Heart right ventricle (tissue), 16 donors: ENCODE data around the gene GRIP2. TPM values are rescaled to one million over a fixed set of nuclear protein-coding genes. Genes with fewer than 3 reads are reported as not detected.

Source experiments
- ATAC-seq, 8 donors: fragments of 200-7000 bp; cut with Tn5 transposase; one replicate each; pipeline ENCODE4 v1.9.1; 2020; ENCODE audit warnings: mild to moderate bottlenecking in 8 of 8, moderate library complexity in 8 of 8, moderate number of reproducible peaks in 1 of 8
- DNase-seq, 2 donors: peaks; one replicate each; pipeline ENCODE4 v3.0.0-alpha.2; 2020
- H3K27ac ChIP-seq, 10 donors: fragments of 200-600 bp; sonication (generic) in 2 of 10; one replicate each; pipeline versions ENCODE4 v1.5.0 to v1.8.0; 2020 to 2022; ENCODE audit warnings: mild to moderate bottlenecking in 3 of 10
- H3K27me3 ChIP-seq, 7 donors: fragments of 200-600 bp; one replicate each; pipeline ENCODE4 v1.8.0; 2021 to 2022; ENCODE audit warnings: mild to moderate bottlenecking in 2 of 7
- H3K36me3 ChIP-seq, 9 donors: fragments of 200-600 bp; sonication (generic) in 1 of 9; one replicate each; pipeline versions ENCODE4 v1.5.0 to v1.8.0; 2020 to 2022; ENCODE audit warnings: mild to moderate bottlenecking in 2 of 9
- H3K4me1 ChIP-seq, 9 donors: fragments of 200-600 bp; sonication (generic) in 1 of 9; one replicate each; pipeline versions ENCODE4 v1.5.0 to v1.8.0; 2020 to 2022; ENCODE audit warnings: mild to moderate bottlenecking in 4 of 9
- H3K4me3 ChIP-seq, 10 donors: fragments of 200-600 bp; sonication (generic) in 2 of 10; one replicate each; pipeline versions ENCODE4 v1.5.0 to v1.8.0; 2020 to 2022; ENCODE audit warnings: mild to moderate bottlenecking in 7 of 10, moderate library complexity in 2 of 10
- H3K9me3 ChIP-seq, 11 donors: fragments of 200-600 bp in 10 of 11; sonication (generic) in 2 of 11; one replicate each; pipeline versions ENCODE4 v1.5.0 to v1.8.0; 2013 to 2022; ENCODE audit warnings: mild to moderate bottlenecking in 2 of 11, control low read depth in 1 of 11, moderate library complexity in 1 of 11
- CTCF ChIP-seq, 9 donors: fragments of 200-600 bp; sonication (generic) in 2 of 9; IDR thresholded peaks; one replicate each; pipeline versions ENCODE4 v1.5.0 to v1.8.0; 2021 to 2022; ENCODE audit warnings: antibody characterized with exemption in 9 of 9, mild to moderate bottlenecking in 5 of 9, moderate library complexity in 1 of 9
- WGBS, 2 donors: extraction: QIAGEN DNeasy Blood & Tissue Kit; methylation state at CpG; one replicate each; pipeline ENCODE4 v1.1.7; 2013; ENCODE audit warnings: inconsistent platforms in 1 of 2; 5-methylcytosine and 5-hydroxymethylcytosine counted together
- intact Hi-C, 10 donors: fragments of 100-400 bp; cut with DNase I; formaldehyde crosslinking; loops; one replicate each; pipeline versions ENCODE4 v1.11.1 to v1.14.2; 2022
- polyA plus RNA-seq, 2 donors: library from polyadenylated mRNA; stranded (reverse); fragments of 200-250 nt; gene quantifications; one replicate each; pipeline ENCODE4 v1.2.3, GENCODE V29; 2013
- total RNA-seq, 10 donors: library from RNA; stranded (reverse); fragmentation: NEBNext Ultra II Directional in 3 of 10; extraction: Animal tissue kit (Norgen Biotek cat#: 25700) in 3 of 10; gene quantifications; one replicate each; pipeline versions ENCODE4 v1.2.1 to v1.2.4, GENCODE V29; 2021 to 2023
- donor health status: Arrhythmogenic right ventricular cardiomyopathy.
- donor health status: ischemic (EF 13 %, LVEDD 7.1; RV severe dilation, severe dysfunction).
- donor health status: healthy with polysubstance abuse.
- donor health status: DM: no; HTN: yes; CAD: no.
- donor health status: DM: no; HTN: no; CAD: no.
- donor health status: ischemic (EF 25% LVEDD 6.9; RV normal size, moderate dysfunction).
- donor health status: ischemic (EF 25% LVEDD 5.7; RV mildly dilated, moderate dysfunction).
- donor health status: healthy.
- donor health status: DM: yes; HTN: yes; CAD: no.
- donor health status: Ischemic cardiomyopathy.
- donor health status: ischemic (EF 35%, LVEDD 5.7; RV mildly dilated, moderate dysfunction).
- donor health status: nonischemic (EF 11% LVEDD 7.7; RV severe dilation, severe dysfunction).
- donor health status: DM: yes; HTN: yes; CAD: no.
- donor health status: PGD.
- donor health status: ischemic (EF 29% LVEDD 5.4; RV normal size, mild dysfunction).
- donor health status: nonischemic (EF 23%, LVEDD 6.1; RV moderate dilation, normal function).

The GRIP2 gene
- total and polyA plus RNA-seq, 12 donors, result 7.4 to 70.1 (median 39.4) TPM

- ATAC-seq (peak in 1 of 8 donors; percentile 17), DNase-seq (peak in 1 of 2 donors; percentile 41)
- intact Hi-C loops, result loop anchor here in 1 of 10 donors (10.0 kb wide), 1 partner anchor 279 kb away; no protein-coding TSS in a partner anchor
- Histone ChIP-seq H3K27ac (peak overlapping the region in 3 of 10 donors; percentile 21 to 41 (median 35)), H3K27me3 (no peaks in the 10 kb centered on the region), H3K36me3 (no peaks in the 10 kb centered on the region), H3K4me1 (peaks cover 2 to 46% (median 28%) of the 10 kb centered on the region in 9 donors), H3K9me3 (no peaks in the 10 kb centered on the region), H3K4me3 (no peak overlapping the region)
- 44 to 52% methylated on average over 4 of the region's 4 CpGs for WGBS, 2 donors
- no peak for TF ChIP-seq CTCF (IDR thresholded peaks at IDR 0.05)
Measured at GRCh38 chr3:14543446-14543845, 3.3 kb upstream of the GRIP2 start.

DNA sequence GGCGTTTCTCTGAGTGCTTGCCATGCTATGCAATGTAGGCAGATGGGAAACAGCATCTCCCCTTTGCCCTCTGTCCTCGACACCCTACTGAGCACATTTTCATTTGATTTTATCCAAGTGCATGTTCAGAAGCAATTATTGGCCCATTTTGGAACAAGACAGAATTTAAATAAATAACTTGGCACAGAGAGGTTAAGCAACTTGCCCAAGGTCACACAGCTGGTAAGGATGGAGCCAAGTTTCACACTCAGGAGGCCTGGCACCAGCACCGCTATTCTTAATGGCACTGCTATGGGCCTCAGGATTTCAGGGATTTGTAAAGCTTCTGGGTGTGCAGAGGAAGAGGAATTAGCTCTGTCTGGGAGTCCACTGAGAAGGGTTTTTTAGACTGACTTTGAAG lies 2.5 kb upstream of the GRIP2 start:
- no peaks in the 10 kb centered on the region for H3K27me3 ChIP-seq
- no peaks in the 10 kb centered on the region for H3K36me3 ChIP-seq
- H3K9me3 ChIP-seq, result no peaks in the 10 kb centered on the region
- DNase-seq (no peak), ATAC-seq (no peak)
- no peak overlapping the region for H3K4me3 ChIP-seq
- no peak overlapping the region for H3K27ac ChIP-seq
- no peak for TF ChIP-seq CTCF (IDR thresholded peaks at IDR 0.05)
- WGBS, 2 donors, result 80 to 84% methylated on average over 3 of the region's 3 CpGs
- peaks cover 2 to 47% (median 28%) of the 10 kb centered on the region in 9 donors for H3K4me1 ChIP-seq
- intact Hi-C loops, result loop anchor here in 1 of 10 donors (10.0 kb wide), 1 partner anchor 278 kb away; no protein-coding TSS in a partner anchor

GRCh38 chr3:14541646-14542045 lies 1.5 kb upstream of the GRIP2 start:
- WGBS, 2 donors, result 86 to 92% methylated on average over 9 of the region's 9 CpGs
- H3K9me3 ChIP-seq, result no peaks in the 10 kb centered on the region
- no peaks in the 10 kb centered on the region for H3K36me3 ChIP-seq
- intact Hi-C loops, result loop anchor here in 2 of 10 donors (2.0 to 10.0 kb wide), 2 partner anchors 19 to 277 kb away; no protein-coding TSS in a partner anchor
- ATAC-seq (no peak), DNase-seq (no peak)
- H3K4me1 ChIP-seq, result peaks cover 2 to 54% (median 34%) of the 10 kb centered on the region in 9 donors
- no peak for TF ChIP-seq CTCF (IDR thresholded peaks at IDR 0.05)
- H3K4me3 ChIP-seq, result no peak overlapping the region
- H3K27me3 ChIP-seq, result no peaks in the 10 kb centered on the region
- H3K27ac ChIP-seq, result no peak overlapping the region

DNA sequence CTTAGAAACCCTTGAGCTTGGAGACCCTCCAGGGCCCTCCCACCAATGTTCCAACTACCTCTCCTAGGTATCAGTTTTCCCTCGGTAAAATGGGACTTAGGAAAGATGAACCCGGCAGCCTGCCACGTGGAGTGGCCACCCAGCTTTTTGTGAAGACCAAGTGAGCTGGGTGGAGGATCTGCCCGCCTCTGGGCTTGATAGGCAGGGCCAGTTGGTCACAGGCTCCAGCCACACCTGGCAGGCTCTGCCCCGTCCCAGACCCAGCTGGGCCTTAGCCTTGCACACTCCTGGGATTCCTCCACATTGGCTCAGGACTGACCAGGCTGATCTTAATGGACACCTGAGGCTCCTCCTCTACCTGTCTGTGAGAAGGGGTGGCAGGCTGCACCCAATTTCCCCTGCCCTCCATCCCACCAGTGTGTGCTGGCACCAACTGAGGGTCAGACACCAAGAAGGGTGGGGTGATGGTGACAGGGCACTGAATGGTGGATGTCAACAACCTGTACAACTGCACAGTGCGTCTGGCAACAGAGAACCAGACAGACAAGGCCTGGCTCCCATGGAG lies 761 bp upstream of the GRIP2 start:
- H3K9me3 ChIP-seq, result no peaks in the 10 kb centered on the region
- intact Hi-C loops, result loop anchor here in 2 of 10 donors (2.0 to 10.0 kb wide), 2 partner anchors 18 to 276 kb away; no protein-coding TSS in a partner anchor
- DNase-seq, result no peak
- peak in 1 of 8 donors; percentile 2 for ATAC-seq
- no peak overlapping the region for H3K4me3 ChIP-seq
- TF ChIP-seq CTCF (IDR thresholded peaks at IDR 0.05), result no peak
- H3K27ac ChIP-seq, result peak overlapping the region in 4 of 10 donors; percentile 87 to 96 (median 91)
- 51 to 65% methylated on average over 6 of the region's 6 CpGs for WGBS, 2 donors
- no peaks in the 10 kb centered on the region for H3K36me3 ChIP-seq
- no peaks in the 10 kb centered on the region for H3K27me3 ChIP-seq
- peaks cover 2 to 61% (median 34%) of the 10 kb centered on the region in 9 donors for H3K4me1 ChIP-seq
